Right kidney (tissue), 1 donor: ENCODE measurements around the gene KRTAP5-4.
"Not testable (repeated sequence)": the region's sequence is repeated elsewhere in the genome, so short reads cannot be mapped to it uniquely, and the experiment has no call there.

Source experiments
- DNase-seq: peaks from one replicate; pipeline ENCODE4 v3.0.0-alpha.2; 2016

Gene KRTAP5-4

GRCh38 chr11:1652771-1653540, 31.0 kb upstream of the KRTAP5-4 start:
- DNase-seq = peak; percentile 75

DNA sequence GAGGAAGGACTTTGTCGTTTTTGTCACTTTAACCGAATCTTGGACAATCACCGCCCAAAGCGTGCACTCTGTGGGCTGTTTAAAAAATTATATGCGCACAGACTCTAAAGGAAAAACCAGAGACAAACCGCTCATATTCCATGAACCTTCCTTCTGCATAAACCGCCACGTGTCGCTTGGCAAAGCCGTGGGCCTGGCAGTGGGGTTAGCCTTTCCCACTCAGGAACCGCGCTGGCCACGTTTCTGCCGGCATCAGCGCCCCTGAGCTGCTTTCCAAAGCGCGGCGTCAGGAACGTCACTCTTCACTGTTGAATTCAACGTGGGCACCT, 30.5 kb upstream of the KRTAP5-4 start:
- DNase-seq = no peak

DNA sequence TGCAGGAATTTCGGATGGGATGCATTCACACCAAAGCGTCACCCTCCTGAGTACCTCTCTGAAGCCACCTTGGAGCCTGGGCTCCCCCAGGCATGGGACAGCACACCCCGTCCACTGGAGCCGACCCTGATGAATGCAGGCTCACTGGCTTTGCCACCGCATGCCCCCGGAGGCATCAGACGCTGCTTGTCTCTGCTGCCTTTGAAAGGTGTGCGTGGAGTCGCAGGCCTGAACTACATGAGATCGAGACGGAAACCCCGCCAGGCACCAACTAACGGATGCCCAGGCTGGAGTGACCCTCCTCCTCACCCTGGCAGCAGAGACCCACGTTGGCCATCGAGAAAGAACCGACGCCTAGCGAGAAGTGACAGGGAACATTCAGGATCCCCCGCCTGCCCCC, 30.1 kb upstream of the KRTAP5-4 start:
- no peak for DNase-seq

GRCh38 chr11:1651411-1651980, 29.6 kb upstream of the KRTAP5-4 start:
- DNase-seq = no peak

DNA sequence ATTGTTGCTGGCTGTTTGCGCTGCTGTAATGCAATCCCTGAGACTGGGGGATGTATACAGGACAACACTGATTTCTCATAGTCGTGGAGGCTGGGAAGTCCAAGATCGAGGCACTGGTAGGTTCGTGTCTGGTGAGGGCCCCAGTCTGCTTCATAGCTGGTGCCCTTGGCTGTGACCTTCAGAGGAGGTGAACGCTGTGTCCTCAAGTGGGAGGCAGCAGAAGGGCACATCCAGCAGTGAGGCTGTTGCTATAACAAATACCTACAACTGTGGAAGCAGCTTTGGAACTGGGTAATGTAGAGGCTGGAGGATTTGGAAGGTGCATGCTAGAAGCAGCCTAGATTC, 29.0 kb upstream of the KRTAP5-4 start:
- no peak for DNase-seq

- DNase-seq = no peak
Measured at GRCh38 chr11:1650034-1650917, 28.3 kb upstream of the KRTAP5-4 start.

- DNase-seq = no peak
Measured at GRCh38 chr11:1648653-1649420, 26.9 kb upstream of the KRTAP5-4 start.

DNA sequence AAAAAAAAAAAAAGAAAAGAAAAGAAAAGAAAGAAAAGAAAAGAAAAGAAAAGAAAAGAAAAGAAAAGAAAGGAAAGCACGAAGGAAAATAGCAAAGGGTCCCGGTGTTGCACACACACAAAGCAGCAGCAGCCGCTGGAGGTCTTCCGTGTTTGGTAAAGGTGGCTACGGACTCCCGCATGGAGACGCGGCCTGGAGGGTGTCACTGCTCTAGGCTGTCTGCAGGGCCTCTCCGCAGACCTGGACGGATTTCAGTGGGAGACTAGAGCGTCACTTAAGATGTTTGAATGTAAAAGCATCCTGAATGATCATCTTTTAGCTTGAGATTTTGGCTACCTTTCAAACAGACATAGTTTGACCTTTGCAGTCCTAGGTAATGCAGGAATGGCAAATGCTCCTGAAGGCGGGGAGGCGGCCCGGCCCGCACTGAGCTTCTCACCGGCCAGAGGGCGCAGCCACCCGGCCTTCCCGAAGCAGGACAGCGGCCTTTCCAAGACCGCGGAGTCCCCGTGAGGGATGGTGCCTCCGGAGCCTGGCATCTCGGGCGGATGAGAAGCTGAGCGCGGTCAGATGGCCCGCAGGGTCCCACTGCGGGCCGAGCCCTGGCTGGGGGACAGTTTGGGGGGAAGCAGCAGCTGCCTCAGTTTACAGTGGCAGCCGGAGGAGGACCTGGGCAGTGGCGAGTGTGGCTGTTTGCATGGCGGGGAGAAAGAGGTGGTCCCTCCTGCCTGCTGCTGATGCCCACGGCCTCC, 26.1 kb upstream of the KRTAP5-4 start:
- DNase-seq = no peak

DNA sequence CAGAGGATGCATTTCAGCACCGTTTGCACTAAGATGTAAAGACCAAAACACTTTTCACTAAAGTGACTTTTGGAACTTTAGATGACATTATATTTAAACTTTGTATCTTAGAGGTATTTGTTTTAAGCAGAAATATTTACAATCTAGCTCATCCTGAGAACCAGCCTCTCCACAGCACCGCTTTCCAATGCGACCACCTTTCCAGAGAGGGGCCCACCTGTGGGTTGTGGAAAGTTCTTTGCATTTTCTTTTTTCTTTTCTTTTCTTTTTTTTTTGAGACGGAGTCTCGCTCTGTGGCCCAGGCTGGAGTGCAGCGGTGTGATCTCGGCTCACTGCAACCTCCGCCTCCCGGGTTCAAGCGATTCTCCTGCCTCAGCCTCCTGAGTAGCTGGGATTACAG, 24.6 kb upstream of the KRTAP5-4 start:
- DNase-seq = not testable (repeated sequence)

- DNase-seq = no peak
Measured at GRCh38 chr11:1645357-1645821, 23.5 kb upstream of the KRTAP5-4 start.

DNA sequence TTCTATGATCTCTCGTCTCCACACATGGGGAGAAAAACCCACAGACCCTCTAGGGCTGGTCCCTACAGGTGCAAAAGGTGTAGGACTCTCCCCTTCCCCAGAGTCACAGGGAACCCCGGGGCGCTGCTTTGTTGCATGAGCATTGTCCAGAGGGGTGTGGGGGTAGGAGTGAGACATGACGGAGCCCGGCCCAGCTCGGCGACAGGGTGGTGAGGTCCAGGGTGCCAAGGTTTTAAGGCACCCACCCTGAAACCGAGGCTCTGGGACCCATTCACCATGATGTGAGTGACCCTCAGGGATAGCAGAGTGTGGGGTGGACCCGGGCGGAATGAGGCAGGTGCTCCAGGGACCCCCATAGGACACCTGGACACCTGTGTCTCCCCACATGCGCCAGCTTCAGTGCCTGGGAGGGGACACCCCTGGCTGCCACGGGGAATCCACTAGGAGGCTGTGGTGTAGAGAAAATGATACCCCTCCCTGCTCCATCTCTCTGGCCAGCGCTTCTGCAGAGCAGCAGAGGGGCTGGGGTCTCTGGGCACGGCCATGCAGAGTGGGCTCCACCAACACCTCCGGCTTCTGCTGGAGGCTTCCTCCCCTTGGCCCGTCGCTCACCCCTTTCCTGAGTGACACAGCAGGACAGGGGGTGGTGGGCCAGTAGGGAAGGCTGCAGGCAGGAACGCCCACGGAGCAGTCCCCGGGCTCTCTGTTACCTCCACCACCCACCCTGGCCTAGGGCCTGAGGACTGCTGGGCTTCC, 22.8 kb upstream of the KRTAP5-4 start:
- DNase-seq = no peak

- DNase-seq = no peak
Measured at GRCh38 chr11:1643146-1643690, 21.3 kb upstream of the KRTAP5-4 start.

DNA sequence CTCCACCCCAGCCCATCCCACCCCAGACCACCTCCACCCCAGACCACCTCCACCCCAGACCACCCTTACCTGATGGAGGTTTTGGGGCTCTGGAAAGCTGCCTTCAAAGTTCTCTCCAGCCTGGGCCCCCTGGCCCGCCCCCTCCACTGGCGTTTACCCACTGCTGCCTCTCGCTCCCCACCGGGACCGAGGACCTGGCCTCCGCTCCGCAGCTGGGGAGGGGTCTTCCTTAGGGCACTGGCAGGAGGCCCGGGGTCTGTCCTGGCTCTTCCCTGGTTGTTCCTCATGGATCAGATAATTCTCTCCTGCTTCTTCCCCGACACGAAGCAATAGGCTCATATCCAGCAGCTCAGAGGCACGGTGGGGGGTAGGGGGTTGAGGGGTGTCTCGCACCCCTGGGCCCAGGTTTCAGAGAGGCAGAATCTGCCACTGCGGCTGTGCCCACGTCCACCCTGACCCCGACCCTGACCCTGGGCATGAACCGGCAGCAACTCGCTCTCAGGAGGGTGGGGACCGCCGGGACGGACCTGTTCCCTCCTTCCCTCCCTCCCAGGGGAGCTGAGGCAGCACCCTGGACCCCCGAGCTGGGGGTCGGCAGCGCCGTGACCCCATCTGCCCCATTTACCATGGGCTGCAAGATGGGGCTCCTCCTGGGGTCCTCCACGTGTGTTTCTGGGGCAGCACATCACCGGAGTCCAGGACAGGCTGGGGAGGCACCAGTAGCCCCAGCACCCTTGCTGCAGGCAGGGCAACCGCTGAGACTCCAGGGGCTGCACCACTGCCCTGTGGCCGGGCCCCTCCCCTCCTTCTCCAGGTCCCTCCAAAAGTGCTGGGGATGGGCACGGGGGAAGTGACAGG, 20.6 kb upstream of the KRTAP5-4 start:
- DNase-seq = no peak

GRCh38 chr11:1641096-1641495, 19.2 kb upstream of the KRTAP5-4 start:
- no peak for DNase-seq

DNA sequence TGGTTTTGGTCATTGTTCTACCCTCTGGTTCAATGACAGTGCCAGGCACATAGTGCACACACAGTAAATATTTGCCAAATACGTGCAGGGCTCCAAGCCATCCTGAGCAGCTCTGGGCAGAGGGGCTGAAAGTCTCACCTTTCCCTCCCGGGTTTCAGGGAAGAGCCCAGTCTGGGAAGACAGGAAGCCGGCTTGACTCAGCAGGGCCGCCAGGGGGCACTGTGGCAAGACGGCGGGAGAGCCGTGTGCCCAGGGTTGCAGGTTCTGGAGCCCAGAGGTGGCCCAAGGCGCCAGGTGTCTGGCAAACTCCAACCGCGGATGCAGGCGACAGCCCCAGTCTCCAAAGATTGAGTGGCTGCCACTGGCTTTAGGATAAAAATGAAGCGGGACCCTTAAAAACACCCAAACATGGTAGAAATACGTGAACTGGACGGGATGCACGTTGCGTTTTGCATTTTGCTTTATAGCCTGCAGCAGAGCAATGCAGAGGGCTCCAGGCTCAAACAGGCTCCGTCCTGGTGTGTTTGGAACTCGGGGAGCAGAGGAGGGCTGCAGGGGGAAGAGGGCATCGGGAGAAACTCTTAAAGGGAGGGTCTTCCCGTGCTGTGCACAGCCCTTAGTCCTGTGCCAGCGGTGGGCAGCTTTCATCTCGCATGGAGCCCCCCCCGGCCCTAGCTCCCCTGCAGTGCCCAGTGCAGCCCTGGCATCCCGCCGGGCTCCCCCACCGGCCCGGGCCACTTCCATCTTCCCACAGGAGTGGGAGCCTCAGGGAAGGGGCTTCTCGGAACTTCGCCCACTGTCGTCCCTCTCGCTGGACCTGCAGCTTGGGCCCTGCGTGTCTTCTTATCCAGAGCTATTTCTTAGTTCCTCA, 18.4 kb upstream of the KRTAP5-4 start:
- peak; percentile 38 for DNase-seq

DNA sequence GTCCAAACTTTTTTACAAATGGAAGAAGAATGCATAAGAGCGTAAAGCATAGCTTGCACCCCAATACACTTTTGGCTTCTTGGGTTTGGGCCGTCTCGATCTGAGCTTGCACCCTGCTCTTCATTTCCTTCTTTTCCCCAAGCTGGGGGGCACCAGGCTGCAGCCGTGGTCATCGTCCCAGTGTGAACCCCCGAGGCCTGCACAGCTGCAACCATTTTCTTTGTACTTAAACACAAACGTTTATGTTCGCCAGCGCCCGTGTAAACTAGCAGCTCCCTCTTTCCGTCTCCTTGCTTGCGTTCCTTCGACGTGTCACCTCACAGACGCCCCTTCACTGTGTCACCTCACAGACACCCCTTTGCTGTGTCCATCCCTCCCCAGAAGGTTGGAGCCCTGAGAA, 17.7 kb upstream of the KRTAP5-4 start:
- no peak for DNase-seq

GRCh38 chr11:1639102-1639620, 17.2 kb upstream of the KRTAP5-4 start:
- no peak for DNase-seq

DNA sequence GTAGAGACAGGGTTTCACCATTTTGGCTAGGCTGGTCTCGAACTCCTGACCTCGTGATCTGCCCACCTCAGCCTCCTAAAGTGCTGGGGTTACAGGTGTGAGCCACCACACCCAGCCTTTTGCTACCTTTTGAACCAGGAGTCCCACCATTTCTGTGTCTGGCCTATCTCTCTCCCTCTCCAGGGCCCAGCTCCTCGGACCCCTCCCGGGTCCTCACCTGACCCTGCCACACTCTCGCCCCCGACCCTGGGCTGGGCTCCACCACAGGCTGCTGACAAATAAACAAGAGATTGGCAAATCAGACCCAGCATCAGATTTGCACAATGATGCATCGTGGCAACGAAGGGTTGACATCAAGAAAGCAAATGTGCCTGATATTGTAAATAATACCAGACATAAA, 16.4 kb upstream of the KRTAP5-4 start:
- no peak for DNase-seq

DNA sequence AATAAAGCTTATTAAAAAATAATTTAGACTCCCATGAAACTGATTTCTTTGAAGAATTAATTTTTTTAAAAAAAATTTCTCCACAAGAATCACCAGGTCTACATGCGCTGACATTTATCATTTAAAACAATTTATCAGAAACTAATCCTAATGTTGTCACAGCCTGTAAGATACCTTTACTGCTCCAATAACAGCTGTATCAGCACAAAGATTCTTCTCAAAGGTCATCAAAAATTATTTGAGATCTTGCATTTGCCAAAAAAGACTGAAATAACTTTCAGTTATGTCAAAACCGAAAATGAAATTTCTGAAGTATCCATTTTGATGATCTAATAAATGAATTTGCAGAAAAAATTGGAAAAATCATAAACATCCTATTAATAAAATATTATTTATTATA, 15.7 kb upstream of the KRTAP5-4 start:
- DNase-seq = no peak
